Body of pancreas (tissue), 4 donors: ENCODE results near the gene HS6ST2. TPM values are rescaled to one million over a fixed set of nuclear protein-coding genes. Genes with fewer than 3 reads are reported as not detected.

Source experiments
- ATAC-seq: fragments of 150-250 bp; one replicate; pipeline ENCODE4 v1.9.1; 2016
- DNase-seq, 4 donors: peaks; one replicate each; pipeline ENCODE4 v3.0.0-alpha.2; 2019
- H3K27ac ChIP-seq, 4 donors: fragments of 200-600 bp; sonication (generic); 1 replicate in 3 of 4; 2 replicates in 1 of 4; pipeline versions ENCODE4 v1.5.1 to v1.6.1; 2016 to 2019; ENCODE audit warnings: mild to moderate bottlenecking in 1 of 4, mixed read lengths in 1 of 4, moderate library complexity in 1 of 4
- H3K27me3 ChIP-seq, 2 donors: fragments of 200-600 bp; sonication (generic); one replicate each; pipeline ENCODE4 v1.6.0; 2016; ENCODE audit warnings: mild to moderate bottlenecking in 1 of 2
- H3K36me3 ChIP-seq, 2 donors: fragments of 200-600 bp; sonication (generic); replicated peaks in 1 of 2; 2 replicates each; pipeline ENCODE4 v1.5.1; 2016; ENCODE audit warnings: low read depth in 2 of 2; ENCODE audit not compliant: insufficient read depth in 1 of 2
- H3K4me1 ChIP-seq: fragments of 200-600 bp; sonication (generic); one replicate; pipeline ENCODE4 v1.6.0; 2016
- H3K4me3 ChIP-seq, 2 donors: fragments of 200-600 bp; sonication (generic); 1 replicate in 1 of 2; 2 replicates in 1 of 2; pipeline ENCODE4 v1.5.1; 2016 to 2019
- H3K9me3 ChIP-seq, 3 donors: fragments of 200-600 bp; sonication (generic); 1 replicate in 2 of 3; 2 replicates in 1 of 3; pipeline ENCODE4 v1.5.1; 2016
- CTCF ChIP-seq, 7 experiments: fragments of 450-650 bp in 4 of 7; fragments of 200-600 bp in 3 of 7; sonication (generic) in 3 of 7; IDR thresholded peaks; one replicate each; pipeline ENCODE4 v1.5.1; 2016 to 2019; ENCODE audit warnings: antibody characterized with exemption in 7 of 7
- POLR2A ChIP-seq, 3 donors: fragments of 450-650 bp; IDR thresholded peaks; one replicate each; pipeline ENCODE4 v1.6.1; 2016; ENCODE audit warnings: antibody characterized with exemption in 3 of 3, mild to moderate bottlenecking in 2 of 3
- WGBS, 2 donors: methylation state at CpG; one replicate each; pipeline ENCODE4 v1.1.5; 2017; 5-methylcytosine and 5-hydroxymethylcytosine counted together
- intact Hi-C: fragments of 100-400 bp; cut with DNase I; formaldehyde crosslinking; loops from one replicate; pipeline ENCODE4 v1.15.1; 2023
- total RNA-seq, 2 donors: library from RNA; depleted of rRNA; stranded (reverse); fragments of >200 nt; gene quantifications; one replicate each; pipeline ENCODE4 v1.1.0, GENCODE V29; 2016

Gene HS6ST2
- total RNA-seq, 2 donors from 2014 or later: 2.6 to 5.3 TPM

- ATAC-seq (no peak), DNase-seq (no peak)
- no peaks in the 10 kb centered on the region for H3K27me3 ChIP-seq
- H3K9me3 ChIP-seq: no peaks in the 10 kb centered on the region
- no peak overlapping the region for H3K4me3 ChIP-seq
- H3K27ac ChIP-seq: no peak overlapping the region
- WGBS, 2 donors: 82 to 100% methylated on average over 2 to 9 of the region's 10 CpGs
- TF ChIP-seq CTCF (IDR thresholded peaks at IDR 0.05) (no peak), POLR2A (IDR thresholded peaks at IDR 0.05) (no peak)
- intact Hi-C loops: no loop called here
- no peaks in the 10 kb centered on the region for H3K4me1 ChIP-seq
- no peaks in the 10 kb centered on the region for H3K36me3 ChIP-seq
Observed at GRCh38 chrX:132730266-132730665, 228.2 kb downstream of the HS6ST2 start.

GRCh38 chrX:132728296-132728695, 230.1 kb downstream of the HS6ST2 start:
- no peaks in the 10 kb centered on the region for H3K9me3 ChIP-seq
- no peak overlapping the region for H3K4me3 ChIP-seq
- no peaks in the 10 kb centered on the region for H3K36me3 ChIP-seq
- no peaks in the 10 kb centered on the region for H3K4me1 ChIP-seq
- TF ChIP-seq CTCF (IDR thresholded peaks at IDR 0.05): no peak
- TF ChIP-seq POLR2A (IDR thresholded peaks at IDR 0.05): no peak
- 83 to 88% methylated on average over 6 of the region's 6 CpGs for WGBS, 2 donors
- H3K27ac ChIP-seq: no peak overlapping the region
- ATAC-seq (no peak), DNase-seq (no peak)
- intact Hi-C loops: no loop called here
- H3K27me3 ChIP-seq: no peaks in the 10 kb centered on the region

GRCh38 chrX:132718431-132718958, 239.9 kb downstream of the HS6ST2 start:
- Histone ChIP-seq H3K27me3 (no peaks in the 10 kb centered on the region), H3K9me3 (no peaks in the 10 kb centered on the region), H3K4me3 (no peak overlapping the region), H3K27ac (no peak overlapping the region), H3K36me3 (no peaks in the 10 kb centered on the region), H3K4me1 (no peaks in the 10 kb centered on the region)
- DNase-seq (no peak), ATAC-seq (no peak)
- 0 to 47% methylated on average over 1 of the region's 1 CpG for WGBS, 2 donors
- intact Hi-C loops: no loop called here
- TF ChIP-seq POLR2A (IDR thresholded peaks at IDR 0.05) (no peak), CTCF (IDR thresholded peaks at IDR 0.05) (no peak)

- Histone ChIP-seq H3K27ac (no peak overlapping the region), H3K4me3 (no peak overlapping the region), H3K27me3 (no peaks in the 10 kb centered on the region), H3K9me3 (no peaks in the 10 kb centered on the region), H3K4me1 (no peaks in the 10 kb centered on the region), H3K36me3 (no peaks in the 10 kb centered on the region)
- intact Hi-C loops: no loop called here
- TF ChIP-seq POLR2A (IDR thresholded peaks at IDR 0.05) (no peak), CTCF (IDR thresholded peaks at IDR 0.05) (no peak)
- 20 to 26% methylated on average over 3 of the region's 3 CpGs for WGBS, 2 donors
- DNase-seq (no peak), ATAC-seq (no peak)
Observed at GRCh38 chrX:132716006-132716405, 242.4 kb downstream of the HS6ST2 start.

- intact Hi-C loops: no loop called here
- WGBS, 2 donors: 87% methylated on average over 3 of the region's 5 CpGs; no CpG with 5 or more reads in 1 of the 2 donors
- Histone ChIP-seq H3K27me3 (no peaks in the 10 kb centered on the region), H3K4me1 (no peaks in the 10 kb centered on the region), H3K36me3 (no peaks in the 10 kb centered on the region), H3K9me3 (no peaks in the 10 kb centered on the region), H3K27ac (no peak overlapping the region), H3K4me3 (no peak overlapping the region)
- TF ChIP-seq POLR2A (IDR thresholded peaks at IDR 0.05) (no peak), CTCF (IDR thresholded peaks at IDR 0.05) (no peak)
- no peak for ATAC-seq
- no peak for DNase-seq
Observed at GRCh38 chrX:132714913-132715312, 243.5 kb downstream of the HS6ST2 start.
